ENCODE results near the gene FAM161A.
"Not testable (repeated sequence)": the region's sequence is repeated elsewhere in the genome, so short reads cannot be mapped to it uniquely, and the experiment has no call there.

FAM161A gene

DNA sequence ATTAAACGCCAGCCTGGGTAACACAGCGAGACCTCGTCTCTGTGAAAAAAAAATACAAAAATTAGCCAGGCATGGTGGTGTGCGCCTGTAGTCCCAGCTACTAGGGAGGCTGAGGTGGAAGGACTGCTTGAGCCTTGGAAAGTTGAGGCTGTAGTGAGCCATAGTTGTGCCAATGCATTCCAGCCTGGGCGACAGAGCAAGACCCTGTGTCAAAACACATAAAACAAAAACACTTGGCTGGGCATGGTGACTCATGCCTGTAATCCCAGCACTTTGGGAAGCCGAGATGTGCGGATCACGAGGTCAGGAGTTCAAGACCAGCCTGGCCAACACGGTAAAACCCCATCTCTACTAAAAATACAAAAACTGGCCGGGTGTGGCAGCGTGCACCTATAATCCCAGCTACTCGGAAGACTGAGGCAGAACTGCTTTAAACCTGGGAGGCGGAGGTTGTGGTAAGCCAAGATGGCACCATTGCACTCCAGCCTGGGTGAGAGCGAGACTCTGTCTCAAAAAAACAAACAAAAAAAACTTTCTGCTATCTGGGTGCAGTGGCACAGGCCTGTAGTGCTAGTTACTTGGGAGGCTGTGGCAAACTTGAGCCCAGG lies 12.7 kb upstream of the FAM161A start:
- not testable (repeated sequence) for H2AFZ ChIP-seq (ENCODE audit: low read depth, low read length); H3K4me1 ChIP-seq (ENCODE audit: insufficient read depth, low read length); H3K4me3 ChIP-seq (ENCODE audit: low read length); H3K27me3 ChIP-seq (ENCODE audit: insufficient read depth, low read length)
- Histone ChIP-seq H3K9me3 (ENCODE audit: low read length) (peaks cover 14% of the 10 kb centered on the region), H3K36me3 (ENCODE audit: insufficient read depth, low read length) (peaks cover 65% of the 10 kb centered on the region)

DNA sequence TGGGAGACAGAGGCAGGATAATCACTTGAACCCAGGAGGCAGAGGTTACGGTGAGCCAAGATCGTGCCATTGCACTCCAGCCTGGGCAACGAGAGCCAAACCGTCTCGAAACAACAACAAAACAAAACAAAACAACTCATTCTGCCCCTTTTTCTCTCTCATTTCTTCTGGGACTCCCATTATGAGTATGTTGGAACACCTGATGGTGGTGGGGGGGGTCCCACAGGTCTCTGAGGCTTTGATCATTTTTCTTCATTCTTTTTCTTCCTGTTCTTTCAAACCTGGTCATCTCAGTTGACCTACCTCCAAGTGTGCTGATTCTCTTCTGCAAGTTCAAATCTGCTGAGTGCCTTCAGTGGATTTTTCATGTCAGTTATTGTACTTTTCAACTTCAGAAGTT lies 8.2 kb upstream of the FAM161A start:
- Histone ChIP-seq H3K9me3 (ENCODE audit: low read length) (peaks cover 12% of the 10 kb centered on the region), H3K36me3 (ENCODE audit: insufficient read depth, low read length) (peaks cover 28% of the 10 kb centered on the region), H2AFZ (ENCODE audit: low read depth, low read length) (no peak overlapping the region), H3K27me3 (ENCODE audit: insufficient read depth, low read length) (no peaks in the 10 kb centered on the region), H3K4me3 (ENCODE audit: low read length) (no peak overlapping the region), H3K4me1 (ENCODE audit: insufficient read depth, low read length) (no peaks in the 10 kb centered on the region)

DNA sequence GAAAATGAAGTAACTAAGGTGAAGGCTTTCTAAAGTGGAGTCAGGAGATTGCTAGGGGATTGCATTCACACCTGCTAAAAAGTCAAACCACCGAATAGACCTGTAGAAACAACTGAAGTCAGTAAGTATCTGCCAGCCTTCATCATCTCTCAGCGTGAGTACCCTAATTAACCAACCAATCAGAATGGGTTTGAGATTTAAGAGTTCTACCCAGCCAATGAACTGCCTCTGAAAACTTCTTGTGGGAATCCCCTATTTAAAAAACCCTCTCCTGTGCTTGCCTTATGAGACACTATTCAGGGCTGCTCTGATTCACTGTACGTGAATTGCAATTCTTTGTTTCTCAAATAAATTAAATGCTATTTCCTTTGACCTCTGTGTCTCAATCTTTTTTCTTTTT lies 3.4 kb upstream of the FAM161A start:
- Histone ChIP-seq H2AFZ (ENCODE audit: low read depth, low read length) (no peak overlapping the region), H3K4me3 (ENCODE audit: low read length) (no peak overlapping the region), H3K9me3 (ENCODE audit: low read length) (no peaks in the 10 kb centered on the region), H3K36me3 (ENCODE audit: insufficient read depth, low read length) (no peaks in the 10 kb centered on the region), H3K27me3 (ENCODE audit: insufficient read depth, low read length) (no peaks in the 10 kb centered on the region), H3K4me1 (ENCODE audit: insufficient read depth, low read length) (peaks cover 12% of the 10 kb centered on the region)

DNA sequence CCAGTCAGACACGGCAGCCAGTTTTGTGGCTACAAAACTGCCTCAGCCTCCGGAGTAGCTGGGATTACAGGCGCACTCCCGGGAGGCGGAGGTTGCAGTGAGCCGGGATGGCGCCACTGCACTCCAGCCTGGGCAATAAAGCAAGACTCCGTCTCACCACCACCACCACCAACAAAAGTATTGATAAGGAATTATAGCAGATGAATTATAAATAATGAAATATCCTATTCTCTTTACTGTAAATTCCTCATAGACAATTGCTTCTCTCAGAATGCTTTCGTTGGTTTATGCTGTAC lies 1.4 kb upstream of the FAM161A start:
- H3K27me3 ChIP-seq (ENCODE audit: insufficient read depth, low read length): no peaks in the 10 kb centered on the region
- peak overlapping the region; percentile 75 for H2AFZ ChIP-seq (ENCODE audit: low read depth, low read length)
- H3K4me3 ChIP-seq (ENCODE audit: low read length): peak overlapping the region; percentile 89
- H3K9me3 ChIP-seq (ENCODE audit: low read length): no peaks in the 10 kb centered on the region
- peaks cover 12% of the 10 kb centered on the region for H3K4me1 ChIP-seq (ENCODE audit: insufficient read depth, low read length)
- no peaks in the 10 kb centered on the region for H3K36me3 ChIP-seq (ENCODE audit: insufficient read depth, low read length)

DNA sequence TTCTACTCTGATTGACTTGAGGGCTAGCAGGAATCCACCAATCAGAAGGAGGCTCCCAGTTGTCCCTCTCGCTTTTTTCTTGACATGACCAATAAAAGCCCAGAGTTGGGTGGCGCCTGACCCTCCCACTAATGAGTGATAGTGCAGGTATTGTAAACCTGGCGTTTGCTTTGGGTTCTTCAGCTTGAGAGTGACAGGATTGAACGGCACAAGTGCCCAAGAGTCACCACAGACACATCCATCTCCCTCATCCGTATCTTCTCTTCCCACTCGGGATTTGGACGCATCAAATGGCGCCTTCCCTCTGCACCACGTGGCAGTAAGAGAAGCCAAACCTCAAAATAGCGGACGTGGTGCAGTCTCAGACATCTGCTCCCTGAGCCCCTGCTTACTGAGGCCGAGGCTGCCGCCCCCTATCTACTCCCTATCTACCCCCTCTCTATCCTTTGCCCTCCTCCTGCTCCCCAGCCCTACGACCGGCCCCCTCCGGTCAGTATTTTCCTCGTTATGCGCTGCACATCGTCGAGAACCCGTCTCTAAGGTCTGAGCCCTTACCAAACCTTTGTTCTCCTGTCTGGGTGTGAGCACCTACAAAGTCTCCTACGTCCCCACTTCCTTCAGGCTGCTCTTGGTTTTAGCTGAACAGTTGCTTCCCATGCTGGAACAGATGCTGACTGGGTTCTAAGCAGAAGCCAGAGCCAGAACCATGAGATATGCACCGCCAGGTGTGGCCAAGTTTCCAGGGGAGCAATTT lies 881 bp upstream of the FAM161A start:
- Histone ChIP-seq H2AFZ (ENCODE audit: low read depth, low read length) (peak overlapping the region; percentile 75), H3K27me3 (ENCODE audit: insufficient read depth, low read length) (no peaks in the 10 kb centered on the region), H3K9me3 (ENCODE audit: low read length) (no peaks in the 10 kb centered on the region), H3K36me3 (ENCODE audit: insufficient read depth, low read length) (no peaks in the 10 kb centered on the region), H3K4me1 (ENCODE audit: insufficient read depth, low read length) (peaks cover 12% of the 10 kb centered on the region), H3K4me3 (ENCODE audit: low read length) (peak overlapping the region; percentile 89)

DNA sequence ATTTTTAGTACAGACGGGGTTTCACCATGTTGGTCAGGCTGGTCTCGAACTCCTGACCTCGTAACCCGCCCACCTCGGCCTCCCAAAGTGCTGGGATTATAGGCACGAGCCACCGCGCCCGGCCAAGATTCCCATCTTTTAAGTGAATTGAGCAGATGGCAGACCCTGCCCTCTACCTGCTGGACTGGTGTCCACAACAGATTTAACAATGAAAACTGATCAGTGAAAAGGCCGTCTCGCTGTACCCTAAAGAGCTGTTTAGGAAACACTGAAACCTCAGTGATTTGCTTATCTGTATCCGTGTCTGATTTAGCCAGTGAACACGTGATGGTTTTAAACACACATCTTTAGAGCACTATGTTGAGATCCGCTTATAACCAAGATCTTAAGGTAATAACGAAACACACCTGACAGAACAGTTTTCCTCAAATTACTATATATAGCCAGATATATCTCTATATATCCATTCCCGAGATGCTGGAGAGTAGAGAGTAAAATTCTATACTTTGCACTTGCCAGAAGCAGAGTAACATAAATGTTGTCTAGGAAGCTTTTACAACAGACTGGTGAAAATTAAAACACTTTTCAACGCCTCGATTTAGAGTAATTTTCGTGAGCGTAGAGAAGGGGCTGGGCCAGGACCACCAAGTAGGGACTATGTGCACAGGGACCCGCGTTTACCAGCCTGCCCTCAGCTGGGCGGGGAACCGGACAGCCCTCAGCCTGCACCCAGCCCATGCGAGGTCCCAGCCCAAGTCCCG lies 594 bp downstream of the FAM161A start:
- Histone ChIP-seq H3K4me3 (ENCODE audit: low read length) (peak overlapping the region; percentile 89), H3K4me1 (ENCODE audit: insufficient read depth, low read length) (peaks cover 12% of the 10 kb centered on the region), H3K27me3 (ENCODE audit: insufficient read depth, low read length) (no peaks in the 10 kb centered on the region), H2AFZ (ENCODE audit: low read depth, low read length) (peak overlapping the region; percentile 75), H3K36me3 (ENCODE audit: insufficient read depth, low read length) (no peaks in the 10 kb centered on the region), H3K9me3 (ENCODE audit: low read length) (no peaks in the 10 kb centered on the region)

DNA sequence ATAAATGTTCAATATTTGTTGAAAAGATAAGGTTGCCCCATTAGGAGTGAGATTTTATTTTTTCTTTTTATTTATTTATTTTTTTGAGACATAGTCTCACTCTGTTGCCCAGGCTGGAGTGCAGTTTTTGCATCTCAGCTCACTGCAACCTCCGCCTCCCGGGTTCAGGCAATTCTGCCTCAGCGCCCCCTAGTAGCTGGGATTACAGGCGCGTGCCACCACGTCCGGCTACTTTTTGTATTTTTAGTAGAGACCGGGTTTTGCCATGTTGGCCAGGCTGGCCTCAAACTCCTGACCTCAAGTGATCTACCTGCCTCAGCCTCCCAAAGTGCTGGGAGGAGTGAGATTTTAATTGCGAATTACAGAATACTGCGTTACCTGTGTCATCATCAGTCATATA lies 2.6 kb downstream of the FAM161A start:
- H3K36me3 ChIP-seq (ENCODE audit: insufficient read depth, low read length); H2AFZ ChIP-seq (ENCODE audit: low read depth, low read length); H3K27me3 ChIP-seq (ENCODE audit: insufficient read depth, low read length); H3K9me3 ChIP-seq (ENCODE audit: low read length); H3K4me3 ChIP-seq (ENCODE audit: low read length): not testable (repeated sequence)
- H3K4me1 ChIP-seq (ENCODE audit: insufficient read depth, low read length): peaks cover 12% of the 10 kb centered on the region

DNA sequence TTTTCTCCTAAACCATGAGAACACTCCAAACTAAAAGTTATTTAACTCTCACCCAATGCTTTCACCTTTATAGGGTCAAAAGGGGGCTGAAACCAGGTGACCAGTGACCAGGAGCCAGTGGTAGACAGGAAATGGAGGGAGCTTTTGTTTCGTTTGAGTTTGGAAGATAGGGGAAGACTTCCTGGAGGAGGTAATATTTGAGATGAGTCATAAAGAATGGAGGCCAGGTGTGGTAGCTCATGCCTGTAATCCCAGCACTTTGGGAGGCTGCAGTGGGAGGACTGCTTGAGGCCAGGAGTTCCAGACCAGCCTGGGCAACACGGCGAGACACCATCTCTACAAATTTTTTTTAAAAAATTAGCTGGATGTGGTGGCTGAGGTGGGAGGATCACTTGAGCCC lies 8.5 kb downstream of the FAM161A start:
- no peaks in the 10 kb centered on the region for H3K9me3 ChIP-seq (ENCODE audit: low read length)
- H3K4me1 ChIP-seq (ENCODE audit: insufficient read depth, low read length): no peaks in the 10 kb centered on the region
- H3K36me3 ChIP-seq (ENCODE audit: insufficient read depth, low read length): peaks cover 31% of the 10 kb centered on the region
- H2AFZ ChIP-seq (ENCODE audit: low read depth, low read length): no peak overlapping the region
- H3K4me3 ChIP-seq (ENCODE audit: low read length): no peak overlapping the region
- H3K27me3 ChIP-seq (ENCODE audit: insufficient read depth, low read length): no peaks in the 10 kb centered on the region

DNA sequence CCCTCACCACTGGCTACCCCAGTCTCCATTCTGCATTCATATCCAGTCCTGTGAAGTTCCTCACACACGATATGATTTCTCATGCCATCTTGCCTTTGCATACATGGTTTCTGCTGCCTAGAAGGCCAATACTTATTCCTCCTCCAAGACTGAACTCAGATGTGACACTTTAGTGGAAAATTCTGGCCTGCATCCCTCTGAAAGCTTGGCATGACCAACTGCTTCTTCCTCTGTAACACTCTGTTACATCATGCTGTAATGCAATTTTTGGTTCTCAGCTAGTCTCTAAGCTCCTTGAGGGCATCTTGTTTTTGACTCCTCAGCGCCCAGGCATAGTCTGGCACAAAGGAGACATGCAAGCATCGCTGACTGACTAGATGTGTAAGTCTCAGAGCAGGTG lies 12.6 kb downstream of the FAM161A start:
- H2AFZ ChIP-seq (ENCODE audit: low read depth, low read length): no peak overlapping the region
- H3K27me3 ChIP-seq (ENCODE audit: insufficient read depth, low read length): no peaks in the 10 kb centered on the region
- H3K4me1 ChIP-seq (ENCODE audit: insufficient read depth, low read length): no peaks in the 10 kb centered on the region
- H3K36me3 ChIP-seq (ENCODE audit: insufficient read depth, low read length): peaks cover 48% of the 10 kb centered on the region
- H3K9me3 ChIP-seq (ENCODE audit: low read length): peaks cover 2% of the 10 kb centered on the region
- no peak overlapping the region for H3K4me3 ChIP-seq (ENCODE audit: low read length)

DNA sequence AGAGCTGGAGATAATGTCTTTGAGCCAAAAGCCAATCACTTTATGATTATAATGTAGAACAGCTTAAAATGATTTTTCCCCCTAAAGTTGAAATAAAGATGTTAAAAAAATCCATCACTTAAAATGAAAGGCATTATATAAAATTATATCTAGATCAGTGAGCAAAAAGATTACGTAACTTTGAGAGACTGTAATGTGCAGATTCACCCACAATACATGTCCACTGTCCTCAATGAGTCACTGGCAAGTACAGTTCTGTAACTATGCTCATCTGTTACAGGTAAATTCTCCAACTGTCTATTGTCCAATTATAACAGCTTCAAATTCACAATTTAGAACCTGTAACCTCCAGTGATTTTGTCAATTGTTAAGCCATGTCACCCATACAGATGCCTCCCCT lies 19.0 kb downstream of the FAM161A start:
- Histone ChIP-seq H3K27me3 (ENCODE audit: insufficient read depth, low read length) (no peaks in the 10 kb centered on the region), H3K4me3 (ENCODE audit: low read length) (no peak overlapping the region), H3K36me3 (ENCODE audit: insufficient read depth, low read length) (peaks cover 41% of the 10 kb centered on the region), H3K9me3 (ENCODE audit: low read length) (peaks cover 2% of the 10 kb centered on the region), H3K4me1 (ENCODE audit: insufficient read depth, low read length) (no peaks in the 10 kb centered on the region), H2AFZ (ENCODE audit: low read depth, low read length) (no peak overlapping the region)

DNA sequence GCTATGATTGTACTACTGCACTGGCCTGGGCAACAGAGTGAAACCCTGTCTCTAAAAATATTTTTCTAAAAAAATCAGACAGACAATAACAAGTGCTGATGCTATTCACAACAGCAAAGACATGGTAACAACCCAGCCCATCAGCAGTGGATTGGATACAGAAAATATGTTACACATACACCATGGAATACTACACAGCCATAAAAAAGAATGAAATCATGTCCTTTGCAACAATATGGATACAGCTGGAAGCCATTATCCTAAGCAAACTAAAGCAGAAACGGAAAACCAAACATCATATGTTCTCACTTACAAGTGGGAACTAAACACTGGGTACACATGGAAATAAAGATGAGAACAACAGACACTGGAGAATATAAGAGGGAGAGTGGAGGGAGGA lies 19.9 kb downstream of the FAM161A start:
- H3K27me3 ChIP-seq (ENCODE audit: insufficient read depth, low read length): no peaks in the 10 kb centered on the region
- H3K4me3 ChIP-seq (ENCODE audit: low read length): no peak overlapping the region
- no peak overlapping the region for H2AFZ ChIP-seq (ENCODE audit: low read depth, low read length)
- H3K36me3 ChIP-seq (ENCODE audit: insufficient read depth, low read length): peaks cover 33% of the 10 kb centered on the region
- no peaks in the 10 kb centered on the region for H3K4me1 ChIP-seq (ENCODE audit: insufficient read depth, low read length)
- H3K9me3 ChIP-seq (ENCODE audit: low read length): no peaks in the 10 kb centered on the region

DNA sequence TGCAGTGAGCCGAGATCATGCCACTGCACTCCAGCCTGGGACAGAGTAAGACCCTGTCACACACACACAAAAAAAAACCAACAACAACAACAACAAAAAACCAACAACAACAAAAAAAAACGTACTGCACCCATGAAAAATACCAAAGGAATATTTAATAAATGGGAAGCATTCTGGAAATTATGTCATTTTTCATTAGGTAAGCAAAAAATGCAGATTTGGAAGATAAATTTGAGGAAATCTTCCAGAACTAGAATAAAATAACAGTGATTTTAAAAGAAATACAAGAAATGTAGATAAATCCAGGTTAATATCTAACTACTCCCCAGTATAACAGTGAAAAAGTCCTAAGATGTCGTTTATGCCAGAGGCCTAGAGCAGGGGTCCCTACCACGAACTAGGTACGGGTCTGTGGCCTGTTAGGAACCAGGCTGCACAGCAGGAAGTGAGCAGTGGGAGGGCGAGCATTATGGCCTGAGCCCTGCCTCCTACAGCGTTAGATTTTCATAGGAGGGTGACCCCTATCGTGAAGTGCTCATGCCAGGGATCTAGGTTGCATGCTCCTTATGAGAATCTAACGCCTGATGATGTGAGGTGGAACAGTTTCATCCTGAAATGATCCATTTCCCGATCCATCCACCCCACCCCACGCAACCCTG lies 21.5 kb downstream of the FAM161A start:
- Histone ChIP-seq H3K27me3 (ENCODE audit: insufficient read depth, low read length) (no peaks in the 10 kb centered on the region), H2AFZ (ENCODE audit: low read depth, low read length) (no peak overlapping the region), H3K4me1 (ENCODE audit: insufficient read depth, low read length) (no peaks in the 10 kb centered on the region), H3K36me3 (ENCODE audit: insufficient read depth, low read length) (peaks cover 31% of the 10 kb centered on the region), H3K4me3 (ENCODE audit: low read length) (no peak overlapping the region), H3K9me3 (ENCODE audit: low read length) (no peaks in the 10 kb centered on the region)

DNA sequence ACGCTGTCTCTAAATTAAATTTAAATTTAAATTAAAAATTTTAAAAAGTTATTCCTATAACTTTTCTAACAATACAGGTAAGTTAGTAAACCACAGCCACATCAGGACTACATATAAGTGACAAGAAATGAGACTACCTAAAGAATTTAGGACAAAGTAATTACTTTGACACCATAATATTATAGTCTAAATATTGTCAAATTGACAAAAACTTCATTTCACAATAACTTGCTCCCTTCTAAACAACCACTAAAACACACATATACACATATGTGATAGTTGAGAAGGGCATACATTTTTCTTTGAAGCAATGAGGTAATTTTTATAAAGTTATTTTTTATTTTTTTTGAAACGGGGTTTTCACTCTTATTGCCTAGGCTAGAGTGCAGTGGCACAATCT lies 31.6 kb downstream of the FAM161A start:
- no peak overlapping the region for H3K4me3 ChIP-seq (ENCODE audit: low read length)
- no peaks in the 10 kb centered on the region for H3K9me3 ChIP-seq (ENCODE audit: low read length)

More for the DNA sequence above, 31.6 kb downstream of the FAM161A start:
- Histone ChIP-seq H2AFZ (ENCODE audit: low read depth, low read length) (no peak overlapping the region), H3K27me3 (ENCODE audit: insufficient read depth, low read length) (no peaks in the 10 kb centered on the region), H3K36me3 (ENCODE audit: insufficient read depth, low read length) (no peaks in the 10 kb centered on the region), H3K4me1 (ENCODE audit: insufficient read depth, low read length) (peaks cover 13% of the 10 kb centered on the region)

Data from neuron (in vitro differentiated cells).